ENCODE measurements around the gene FBXL17. TPM values are rescaled to one million over a fixed set of nuclear protein-coding genes. Genes with fewer than 3 reads are reported as not detected.

The FBXL17 gene
- total and polyA plus RNA-seq, 4 donors: 2.1 to 14.1 (median 6.3) TPM

DNA sequence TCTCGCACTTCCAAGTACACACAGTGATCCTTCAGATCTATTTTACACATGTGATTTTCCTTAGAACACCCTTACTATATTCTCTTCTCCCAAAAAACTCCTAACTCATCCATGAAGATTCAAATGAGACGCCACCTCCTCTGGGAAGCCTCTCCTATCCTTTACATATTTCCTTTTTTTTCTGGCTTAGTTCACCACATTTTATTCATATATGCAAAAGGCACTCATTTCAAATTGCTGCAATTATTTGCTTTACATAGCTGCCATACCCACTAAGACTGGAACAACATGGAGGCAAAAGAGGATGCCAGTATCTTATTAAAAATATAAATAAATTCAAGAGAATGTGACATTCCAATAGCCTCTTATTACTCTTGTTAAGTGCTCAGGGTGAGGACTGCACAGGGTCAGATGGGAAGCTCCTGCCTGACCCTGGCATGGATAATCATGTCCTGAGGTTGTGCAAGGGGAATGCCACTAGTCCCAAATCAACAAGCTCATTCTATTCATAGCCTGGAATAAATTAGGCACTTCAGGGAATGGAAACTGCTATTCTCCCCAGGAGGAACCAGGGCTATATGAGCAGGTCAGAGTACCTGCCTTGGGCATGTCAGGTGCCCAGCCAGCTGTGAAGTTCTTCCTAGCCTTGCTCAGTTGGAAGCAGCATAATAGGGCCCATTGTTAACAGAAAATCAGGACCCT, 262.9 kb downstream of the FBXL17 start:
- Histone ChIP-seq H3K4me1 (ENCODE audit: control insufficient read depth in 4 of 4, insufficient read depth in 4 of 4, low read length in 3 of 4) (no peaks in the 10 kb centered on the region), H3K36me3 (ENCODE audit: control insufficient read depth in 4 of 4, insufficient read depth in 3 of 4, low read depth in 1 of 4, low read length in 3 of 4) (no peaks in the 10 kb centered on the region), H3K9me3 (ENCODE audit: control insufficient read depth in 4 of 4, low read length in 3 of 4) (no peaks in the 10 kb centered on the region), H3K27me3 (ENCODE audit: control insufficient read depth in 4 of 4, insufficient read depth in 4 of 4, low read length in 3 of 4) (no peaks in the 10 kb centered on the region), H3K27ac (ENCODE audit: low read depth in 1 of 2, low read length in 2 of 2) (no peak overlapping the region), H3K9ac (ENCODE audit: low read depth in 1 of 2, low read length in 2 of 2) (no peak overlapping the region), H3K4me3 (ENCODE audit: low read depth in 1 of 3, low read length in 3 of 3) (no peak overlapping the region)
- TF ChIP-seq, protein P1, sequence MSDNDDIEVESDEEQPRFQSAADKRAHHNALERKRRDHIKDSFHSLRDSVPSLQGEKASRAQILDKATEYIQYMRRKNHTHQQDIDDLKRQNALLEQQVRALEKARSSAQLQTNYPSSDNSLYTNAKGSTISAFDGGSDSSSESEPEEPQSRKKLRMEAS (IDR thresholded peaks at IDR 0.05): no peak
- TF ChIP-seq, protein P2, sequence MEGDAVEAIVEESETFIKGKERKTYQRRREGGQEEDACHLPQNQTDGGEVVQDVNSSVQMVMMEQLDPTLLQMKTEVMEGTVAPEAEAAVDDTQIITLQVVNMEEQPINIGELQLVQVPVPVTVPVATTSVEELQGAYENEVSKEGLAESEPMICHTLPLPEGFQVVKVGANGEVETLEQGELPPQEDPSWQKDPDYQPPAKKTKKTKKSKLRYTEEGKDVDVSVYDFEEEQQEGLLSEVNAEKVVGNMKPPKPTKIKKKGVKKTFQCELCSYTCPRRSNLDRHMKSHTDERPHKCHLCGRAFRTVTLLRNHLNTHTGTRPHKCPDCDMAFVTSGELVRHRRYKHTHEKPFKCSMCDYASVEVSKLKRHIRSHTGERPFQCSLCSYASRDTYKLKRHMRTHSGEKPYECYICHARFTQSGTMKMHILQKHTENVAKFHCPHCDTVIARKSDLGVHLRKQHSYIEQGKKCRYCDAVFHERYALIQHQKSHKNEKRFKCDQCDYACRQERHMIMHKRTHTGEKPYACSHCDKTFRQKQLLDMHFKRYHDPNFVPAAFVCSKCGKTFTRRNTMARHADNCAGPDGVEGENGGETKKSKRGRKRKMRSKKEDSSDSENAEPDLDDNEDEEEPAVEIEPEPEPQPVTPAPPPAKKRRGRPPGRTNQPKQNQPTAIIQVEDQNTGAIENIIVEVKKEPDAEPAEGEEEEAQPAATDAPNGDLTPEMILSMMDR (IDR thresholded peaks at IDR 0.05; ENCODE audit: low read depth, low read length, missing input control): no peak
- TF ChIP-seq, protein P3, sequence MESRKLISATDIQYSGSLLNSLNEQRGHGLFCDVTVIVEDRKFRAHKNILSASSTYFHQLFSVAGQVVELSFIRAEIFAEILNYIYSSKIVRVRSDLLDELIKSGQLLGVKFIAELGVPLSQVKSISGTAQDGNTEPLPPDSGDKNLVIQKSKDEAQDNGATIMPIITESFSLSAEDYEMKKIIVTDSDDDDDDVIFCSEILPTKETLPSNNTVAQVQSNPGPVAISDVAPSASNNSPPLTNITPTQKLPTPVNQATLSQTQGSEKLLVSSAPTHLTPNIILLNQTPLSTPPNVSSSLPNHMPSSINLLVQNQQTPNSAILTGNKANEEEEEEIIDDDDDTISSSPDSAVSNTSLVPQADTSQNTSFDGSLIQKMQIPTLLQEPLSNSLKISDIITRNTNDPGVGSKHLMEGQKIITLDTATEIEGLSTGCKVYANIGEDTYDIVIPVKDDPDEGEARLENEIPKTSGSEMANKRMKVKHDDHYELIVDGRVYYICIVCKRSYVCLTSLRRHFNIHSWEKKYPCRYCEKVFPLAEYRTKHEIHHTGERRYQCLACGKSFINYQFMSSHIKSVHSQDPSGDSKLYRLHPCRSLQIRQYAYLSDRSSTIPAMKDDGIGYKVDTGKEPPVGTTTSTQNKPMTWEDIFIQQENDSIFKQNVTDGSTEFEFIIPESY (IDR thresholded peaks at IDR 0.05): no peak
- TF ChIP-seq, protein P4, sequence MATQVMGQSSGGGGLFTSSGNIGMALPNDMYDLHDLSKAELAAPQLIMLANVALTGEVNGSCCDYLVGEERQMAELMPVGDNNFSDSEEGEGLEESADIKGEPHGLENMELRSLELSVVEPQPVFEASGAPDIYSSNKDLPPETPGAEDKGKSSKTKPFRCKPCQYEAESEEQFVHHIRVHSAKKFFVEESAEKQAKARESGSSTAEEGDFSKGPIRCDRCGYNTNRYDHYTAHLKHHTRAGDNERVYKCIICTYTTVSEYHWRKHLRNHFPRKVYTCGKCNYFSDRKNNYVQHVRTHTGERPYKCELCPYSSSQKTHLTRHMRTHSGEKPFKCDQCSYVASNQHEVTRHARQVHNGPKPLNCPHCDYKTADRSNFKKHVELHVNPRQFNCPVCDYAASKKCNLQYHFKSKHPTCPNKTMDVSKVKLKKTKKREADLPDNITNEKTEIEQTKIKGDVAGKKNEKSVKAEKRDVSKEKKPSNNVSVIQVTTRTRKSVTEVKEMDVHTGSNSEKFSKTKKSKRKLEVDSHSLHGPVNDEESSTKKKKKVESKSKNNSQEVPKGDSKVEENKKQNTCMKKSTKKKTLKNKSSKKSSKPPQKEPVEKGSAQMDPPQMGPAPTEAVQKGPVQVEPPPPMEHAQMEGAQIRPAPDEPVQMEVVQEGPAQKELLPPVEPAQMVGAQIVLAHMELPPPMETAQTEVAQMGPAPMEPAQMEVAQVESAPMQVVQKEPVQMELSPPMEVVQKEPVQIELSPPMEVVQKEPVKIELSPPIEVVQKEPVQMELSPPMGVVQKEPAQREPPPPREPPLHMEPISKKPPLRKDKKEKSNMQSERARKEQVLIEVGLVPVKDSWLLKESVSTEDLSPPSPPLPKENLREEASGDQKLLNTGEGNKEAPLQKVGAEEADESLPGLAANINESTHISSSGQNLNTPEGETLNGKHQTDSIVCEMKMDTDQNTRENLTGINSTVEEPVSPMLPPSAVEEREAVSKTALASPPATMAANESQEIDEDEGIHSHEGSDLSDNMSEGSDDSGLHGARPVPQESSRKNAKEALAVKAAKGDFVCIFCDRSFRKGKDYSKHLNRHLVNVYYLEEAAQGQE (IDR thresholded peaks at IDR 0.05): no peak
- TF ChIP-seq HNF4G (IDR thresholded peaks at IDR 0.05) (no peak), TAF1 (conservative IDR thresholded peaks at IDR 0.05) (no peak), EGR1 (IDR thresholded peaks at IDR 0.05; ENCODE audit: low read depth in 2 of 2) (no peak), HNF4A (conservative IDR thresholded peaks at IDR 0.05) (no peak), JUND (IDR thresholded peaks at IDR 0.05) (no peak), FOXA1 (IDR thresholded peaks at IDR 0.05) (no peak)
- TF ChIP-seq, protein P5, sequence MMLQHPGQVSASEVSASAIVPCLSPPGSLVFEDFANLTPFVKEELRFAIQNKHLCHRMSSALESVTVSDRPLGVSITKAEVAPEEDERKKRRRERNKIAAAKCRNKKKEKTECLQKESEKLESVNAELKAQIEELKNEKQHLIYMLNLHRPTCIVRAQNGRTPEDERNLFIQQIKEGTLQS (IDR thresholded peaks at IDR 0.05): no peak
- no peak for DNase-seq (ENCODE audit: low spot score)
- 98% methylated on average over 2 of the region's 2 CpGs for WGBS

DNA sequence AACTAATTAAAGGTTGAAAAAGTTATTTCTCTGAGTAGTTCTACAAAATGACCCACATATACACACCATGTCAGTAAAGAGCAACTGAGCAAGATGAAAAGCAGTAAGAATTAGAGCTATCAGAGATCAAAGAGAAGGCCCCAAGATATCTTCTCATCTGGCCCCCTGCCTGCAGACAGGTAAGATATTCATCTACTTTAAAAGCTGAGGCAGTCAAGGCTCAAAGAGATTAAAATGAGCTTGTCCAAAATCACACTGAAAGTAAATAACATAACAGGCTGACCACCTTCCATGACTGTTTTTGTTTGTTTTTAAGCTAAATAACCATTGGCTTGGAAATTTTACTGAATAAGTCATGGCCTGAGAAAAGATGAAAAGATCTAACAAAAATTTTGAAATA, 266.2 kb downstream of the FBXL17 start:
- no peaks in the 10 kb centered on the region for H3K9me3 ChIP-seq (ENCODE audit: control insufficient read depth in 4 of 4, low read length in 3 of 4)
- DNase-seq (ENCODE audit: low spot score): no peak
- H3K36me3 ChIP-seq (ENCODE audit: control insufficient read depth in 4 of 4, insufficient read depth in 3 of 4, low read depth in 1 of 4, low read length in 3 of 4): no peaks in the 10 kb centered on the region
- no peaks in the 10 kb centered on the region for H3K27me3 ChIP-seq (ENCODE audit: control insufficient read depth in 4 of 4, insufficient read depth in 4 of 4, low read length in 3 of 4)
- H3K27ac ChIP-seq (ENCODE audit: low read depth in 1 of 2, low read length in 2 of 2): no peak overlapping the region
- no peak overlapping the region for H3K4me3 ChIP-seq (ENCODE audit: low read depth in 1 of 3, low read length in 3 of 3)
- H3K4me1 ChIP-seq (ENCODE audit: control insufficient read depth in 4 of 4, insufficient read depth in 4 of 4, low read length in 3 of 4): no peaks in the 10 kb centered on the region
- H3K9ac ChIP-seq (ENCODE audit: low read depth in 1 of 2, low read length in 2 of 2): no peak overlapping the region
- TF ChIP-seq RAD21 (IDR thresholded peaks at IDR 0.05) (no peak), NR2F2 (IDR thresholded peaks at IDR 0.05) (no peak), JUND (IDR thresholded peaks at IDR 0.05) (no peak), HNF4G (IDR thresholded peaks at IDR 0.05) (no peak), FOXA2 (IDR thresholded peaks at IDR 0.05) (no peak)
- TF ChIP-seq, protein P4 (IDR thresholded peaks at IDR 0.05): no peak
- TF ChIP-seq, protein P3 (IDR thresholded peaks at IDR 0.05): no peak
- TF ChIP-seq, protein P5 (IDR thresholded peaks at IDR 0.05): no peak

All from liver (tissue), 9 donors.